Panc1 (cell line): ENCODE measurements around the gene RARG.

Experiments used
- TF ChIP-seq, protein P1 (sequence below): fragments of 450-650 bp; IDR thresholded peaks from 2 replicates; pipeline ENCODE4 v1.5.1; 2017; ENCODE audit warnings: mild to moderate bottlenecking
- TF ChIP-seq, protein P2 (sequence below), 2 experiments: IDR thresholded peaks; 2 replicates each; pipeline ENCODE4 v1.6.1; 2011 to 2012; ENCODE audit warnings: low read depth in 2 of 2, control low read depth in 1 of 2, low read length in 1 of 2, mild to moderate bottlenecking in 1 of 2, moderate library complexity in 1 of 2; ENCODE audit not compliant: insufficient read depth in 1 of 2

DNA sequence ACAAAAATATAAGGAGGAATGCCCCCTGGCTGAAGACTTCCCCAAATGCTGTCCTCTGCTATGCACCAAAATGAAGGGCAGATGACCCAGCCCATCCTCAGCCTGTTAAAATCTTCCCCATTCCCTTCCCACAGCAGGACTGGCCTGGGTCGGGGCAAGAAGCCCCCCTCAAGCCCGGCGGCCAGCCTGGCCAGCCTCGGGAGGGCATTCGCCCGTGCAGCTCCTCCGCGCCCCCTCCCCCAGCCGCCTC is 413 bp downstream of the RARG start:
- TF ChIP-seq, protein P1, sequence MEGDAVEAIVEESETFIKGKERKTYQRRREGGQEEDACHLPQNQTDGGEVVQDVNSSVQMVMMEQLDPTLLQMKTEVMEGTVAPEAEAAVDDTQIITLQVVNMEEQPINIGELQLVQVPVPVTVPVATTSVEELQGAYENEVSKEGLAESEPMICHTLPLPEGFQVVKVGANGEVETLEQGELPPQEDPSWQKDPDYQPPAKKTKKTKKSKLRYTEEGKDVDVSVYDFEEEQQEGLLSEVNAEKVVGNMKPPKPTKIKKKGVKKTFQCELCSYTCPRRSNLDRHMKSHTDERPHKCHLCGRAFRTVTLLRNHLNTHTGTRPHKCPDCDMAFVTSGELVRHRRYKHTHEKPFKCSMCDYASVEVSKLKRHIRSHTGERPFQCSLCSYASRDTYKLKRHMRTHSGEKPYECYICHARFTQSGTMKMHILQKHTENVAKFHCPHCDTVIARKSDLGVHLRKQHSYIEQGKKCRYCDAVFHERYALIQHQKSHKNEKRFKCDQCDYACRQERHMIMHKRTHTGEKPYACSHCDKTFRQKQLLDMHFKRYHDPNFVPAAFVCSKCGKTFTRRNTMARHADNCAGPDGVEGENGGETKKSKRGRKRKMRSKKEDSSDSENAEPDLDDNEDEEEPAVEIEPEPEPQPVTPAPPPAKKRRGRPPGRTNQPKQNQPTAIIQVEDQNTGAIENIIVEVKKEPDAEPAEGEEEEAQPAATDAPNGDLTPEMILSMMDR = no peak
- TF ChIP-seq, protein P2, sequence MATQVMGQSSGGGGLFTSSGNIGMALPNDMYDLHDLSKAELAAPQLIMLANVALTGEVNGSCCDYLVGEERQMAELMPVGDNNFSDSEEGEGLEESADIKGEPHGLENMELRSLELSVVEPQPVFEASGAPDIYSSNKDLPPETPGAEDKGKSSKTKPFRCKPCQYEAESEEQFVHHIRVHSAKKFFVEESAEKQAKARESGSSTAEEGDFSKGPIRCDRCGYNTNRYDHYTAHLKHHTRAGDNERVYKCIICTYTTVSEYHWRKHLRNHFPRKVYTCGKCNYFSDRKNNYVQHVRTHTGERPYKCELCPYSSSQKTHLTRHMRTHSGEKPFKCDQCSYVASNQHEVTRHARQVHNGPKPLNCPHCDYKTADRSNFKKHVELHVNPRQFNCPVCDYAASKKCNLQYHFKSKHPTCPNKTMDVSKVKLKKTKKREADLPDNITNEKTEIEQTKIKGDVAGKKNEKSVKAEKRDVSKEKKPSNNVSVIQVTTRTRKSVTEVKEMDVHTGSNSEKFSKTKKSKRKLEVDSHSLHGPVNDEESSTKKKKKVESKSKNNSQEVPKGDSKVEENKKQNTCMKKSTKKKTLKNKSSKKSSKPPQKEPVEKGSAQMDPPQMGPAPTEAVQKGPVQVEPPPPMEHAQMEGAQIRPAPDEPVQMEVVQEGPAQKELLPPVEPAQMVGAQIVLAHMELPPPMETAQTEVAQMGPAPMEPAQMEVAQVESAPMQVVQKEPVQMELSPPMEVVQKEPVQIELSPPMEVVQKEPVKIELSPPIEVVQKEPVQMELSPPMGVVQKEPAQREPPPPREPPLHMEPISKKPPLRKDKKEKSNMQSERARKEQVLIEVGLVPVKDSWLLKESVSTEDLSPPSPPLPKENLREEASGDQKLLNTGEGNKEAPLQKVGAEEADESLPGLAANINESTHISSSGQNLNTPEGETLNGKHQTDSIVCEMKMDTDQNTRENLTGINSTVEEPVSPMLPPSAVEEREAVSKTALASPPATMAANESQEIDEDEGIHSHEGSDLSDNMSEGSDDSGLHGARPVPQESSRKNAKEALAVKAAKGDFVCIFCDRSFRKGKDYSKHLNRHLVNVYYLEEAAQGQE (IDR thresholded peaks at IDR 0.05; ENCODE audit: insufficient read depth in 1 of 2, low read depth in 2 of 2, low read length in 1 of 2) = no peak
